ENCODE results near the gene SQSTM1. TPM values are rescaled to one million over a fixed set of nuclear protein-coding genes. Genes with fewer than 3 reads are reported as not detected.
A peak's percentile ranks its signal among the peaks of the same experiment; 100 is the strongest.

Gene SQSTM1
- polyA plus RNA-seq, 2 of the 4 experiments (the other 2 are of a cell fraction) = 362 to 625 TPM

- TF ChIP-seq FOXS1 (CRISPR knock-in tag; IDR thresholded peaks at IDR 0.05) = peak; percentile 95
- TF ChIP-seq MAX (IDR thresholded peaks at IDR 0.05) = peak; percentile 99
- no peak for TF ChIP-seq RFX5 (IDR thresholded peaks at IDR 0.05)
- peak; percentile 80; the same call in 1 of the 2 replicates for TF ChIP-seq HMGXB4 (CRISPR knock-in tag; IDR thresholded peaks at IDR 0.05; ENCODE audit: borderline replicate concordance)
- peak; percentile 35 to 59; a peak in 4 of 5 replicates for TF ChIP-seq JUN (IDR thresholded peaks at IDR 0.05)
- TF ChIP-seq HOXB13 (CRISPR knock-in tag; IDR thresholded peaks at IDR 0.05; ENCODE audit: low read depth) = peak; percentile 98
- peak; percentile 33; the same call in 1 of the 2 replicates for TF ChIP-seq RARB (CRISPR knock-in tag; IDR thresholded peaks at IDR 0.05)
Measured at GRCh38 chr5:179819296-179820126, 1.2 kb upstream of the SQSTM1 start (continued).

GRCh38 chr5:179820127-179820482, 600 bp upstream of the SQSTM1 start:
- DNase-seq (ENCODE audit: low read depth in 1 of 2, low spot score in 1 of 2) = peak in 1 of 2 experiments; percentile 60
- TF ChIP-seq HOXB13 (CRISPR knock-in tag; IDR thresholded peaks at IDR 0.05; ENCODE audit: low read depth) (peak; percentile 97), ATOH8 (CRISPR knock-in tag; IDR thresholded peaks at IDR 0.05; ENCODE audit: low read depth) (peak; percentile 95), FOSB (CRISPR knock-in tag; IDR thresholded peaks at IDR 0.05) (peak; percentile 55; the same call in 1 of the 2 replicates), ZNF302 (CRISPR knock-in tag; IDR thresholded peaks at IDR 0.05) (peak; percentile 95), HES2 (IDR thresholded peaks at IDR 0.05) (no peak), HOXB5 (CRISPR knock-in tag; IDR thresholded peaks at IDR 0.05) (peak; percentile 94; the same call in 1 of the 2 replicates), GATA3 (IDR thresholded peaks at IDR 0.05; ENCODE audit: borderline replicate concordance) (no peak), NPAS2 (CRISPR knock-in tag; IDR thresholded peaks at IDR 0.05; ENCODE audit: borderline replicate concordance) (peak; percentile 58; the same call in 1 of the 2 replicates), MAX (IDR thresholded peaks at IDR 0.05) (no peak; the same call in 1 of the 2 replicates), TFCP2L1 (CRISPR knock-in tag; IDR thresholded peaks at IDR 0.05) (peak; percentile 89; the same call in 1 of the 2 replicates), NR3C1 (IDR thresholded peaks at IDR 0.05) (no peak), EHMT2 (IDR thresholded peaks at IDR 0.05; ENCODE audit: low read depth) (no peak), EHF (CRISPR knock-in tag; IDR thresholded peaks at IDR 0.05) (peak; percentile 91), HEYL (CRISPR knock-in tag; IDR thresholded peaks at IDR 0.05) (peak; percentile 96; the same call in 1 of the 2 replicates), HOXA7 (CRISPR knock-in tag; IDR thresholded peaks at IDR 0.05) (peak; percentile 83; the same call in 1 of the 2 replicates), FOXS1 (CRISPR knock-in tag; IDR thresholded peaks at IDR 0.05) (0 out of 2 replicates have a peak, but pooled peaks have one; percentile 78), RARB (CRISPR knock-in tag; IDR thresholded peaks at IDR 0.05) (peak; percentile 40; the same call in 1 of the 2 replicates), RFX5 (IDR thresholded peaks at IDR 0.05) (no peak)
- ChIA-PET POLR2A (interaction anchor here (0.7 to 2.3 kb wide), 14 partner anchors 9 to 269 kb away, joined by 3 to 20 read pairs (median 6); partner anchors contain the start of genes HNRNPH1, LTC4S, MRNIP and RNF130), CTCF (interaction anchor here (0.6 to 4.8 kb wide), 7 partner anchors 16 to 123 kb away, joined by 3 to 27 read pairs (median 4); no protein-coding TSS in a partner anchor)
- WGBS (ENCODE audit: missing lambda C conversion rate) = 21% methylated on average over 3 of the region's 12 CpGs
- Histone ChIP-seq H3K27ac (peak overlapping the region; percentile 95 to 98), H3K4me3 (peak overlapping the region; percentile 81), H3K9me3 (no peaks in the 10 kb centered on the region), H3K4me1 (peaks cover 56% of the 10 kb centered on the region), H3K4me2 (peak overlapping the region; percentile 96)
- peak; percentile 3 to 5 for ATAC-seq
- no peak for FAIRE-seq
